Amygdala (tissue), 56 donors: ENCODE measurements around the gene ACOXL.
"Not testable (repeated sequence)": the region's sequence is repeated elsewhere in the genome, so short reads cannot be mapped to it uniquely, and the experiment has no call there.

Experiments
- DNase-seq, 56 donors: peaks; one replicate each; lab custom pipeline; 2025; lab: John Stamatoyannopoulos, UW

The ACOXL gene

DNA sequence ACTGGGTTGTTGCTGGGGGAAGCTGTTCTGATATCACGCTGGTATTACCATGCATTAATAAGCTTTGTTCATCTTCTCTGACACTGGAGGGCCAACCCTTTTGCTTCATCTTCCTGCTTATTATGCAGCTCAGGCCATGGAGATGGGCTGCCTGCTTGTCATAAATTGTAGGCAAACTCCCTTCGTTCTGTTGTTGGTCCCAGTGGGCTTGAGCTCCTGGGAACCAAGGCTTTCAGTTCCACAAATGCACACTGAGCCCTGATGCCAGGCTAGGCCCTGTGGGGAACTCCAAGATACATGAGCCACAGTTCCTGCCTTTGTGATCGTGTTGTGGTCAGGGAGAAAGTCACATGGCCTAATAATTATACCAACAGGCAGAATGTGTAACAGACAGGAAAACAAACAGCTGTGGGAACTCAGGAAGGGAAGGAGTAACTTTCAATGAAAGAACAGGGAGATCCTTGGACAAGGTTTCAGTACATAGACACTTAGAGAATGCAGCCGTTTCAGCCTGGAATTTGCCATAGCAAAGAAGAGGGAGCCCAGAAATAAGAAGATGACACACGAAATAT, 339.3 kb downstream of the ACOXL start:
- no peak for DNase-seq

DNA sequence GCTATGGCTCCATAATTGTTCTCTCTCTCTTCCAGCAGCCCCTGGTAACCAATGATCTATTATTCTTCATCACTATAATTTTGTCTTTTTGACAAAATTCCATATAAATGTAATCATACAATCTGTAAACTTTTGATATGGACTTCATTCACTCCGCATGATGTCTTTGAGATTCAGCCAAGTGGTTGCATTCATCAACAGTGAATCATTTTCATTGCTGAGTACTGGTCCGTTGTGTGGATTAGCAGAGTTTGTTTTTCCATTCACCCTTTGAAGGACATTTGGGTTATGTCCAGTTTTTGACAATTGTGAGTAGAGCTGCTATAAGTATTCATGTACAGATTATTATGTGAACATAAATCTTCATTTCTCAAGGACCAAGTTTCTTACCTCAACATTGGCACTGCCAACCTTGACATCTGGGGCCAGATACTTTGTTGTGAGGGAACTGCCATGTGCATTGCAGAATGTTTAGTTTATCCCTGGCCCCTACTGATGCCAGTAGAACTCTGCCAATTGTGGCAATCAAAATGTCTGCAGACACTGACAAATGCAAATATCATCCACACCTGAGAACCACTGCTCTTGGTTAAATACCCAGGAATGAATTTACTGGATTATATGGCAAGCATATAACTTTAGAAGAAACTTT, 340.0 kb downstream of the ACOXL start:
- no peak for DNase-seq

DNA sequence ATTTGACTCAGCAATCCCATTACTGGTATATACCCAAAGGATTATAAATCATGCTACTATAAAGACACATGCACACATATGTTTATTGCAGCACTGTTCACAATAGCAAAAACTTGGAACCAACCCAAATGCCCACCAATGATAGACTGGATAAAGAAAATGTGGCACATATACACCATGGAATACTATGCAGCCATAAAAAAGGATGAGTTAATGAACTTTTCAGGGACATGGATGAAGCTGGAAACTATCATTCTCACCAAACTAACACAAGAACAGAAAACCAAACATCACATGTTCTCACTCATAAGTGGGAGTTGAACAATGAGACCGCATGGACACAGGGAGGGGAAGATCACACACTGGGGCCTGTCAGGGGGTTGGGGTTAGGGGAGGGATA, 350.3 kb downstream of the ACOXL start:
- DNase-seq: not testable (repeated sequence)

DNA sequence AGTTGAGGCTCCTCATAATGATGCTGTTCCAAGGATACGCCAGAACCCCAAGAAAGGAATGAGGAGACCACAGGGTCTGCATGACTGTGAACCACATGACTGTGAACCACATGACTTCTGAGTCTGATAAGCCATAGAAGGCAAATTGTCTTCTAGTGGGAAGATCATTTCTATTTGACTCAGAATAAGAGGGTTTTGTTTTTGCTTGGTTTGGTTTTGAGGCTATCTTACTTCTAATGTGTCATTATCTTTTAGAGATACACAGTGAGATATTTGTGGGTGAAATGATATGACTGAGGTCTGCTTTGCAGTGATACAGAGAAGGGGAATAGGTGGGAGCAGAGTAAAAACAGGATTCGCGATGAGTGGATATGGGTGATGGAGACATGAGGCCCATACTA, 359.4 kb downstream of the ACOXL start:
- DNase-seq: no peak

DNA sequence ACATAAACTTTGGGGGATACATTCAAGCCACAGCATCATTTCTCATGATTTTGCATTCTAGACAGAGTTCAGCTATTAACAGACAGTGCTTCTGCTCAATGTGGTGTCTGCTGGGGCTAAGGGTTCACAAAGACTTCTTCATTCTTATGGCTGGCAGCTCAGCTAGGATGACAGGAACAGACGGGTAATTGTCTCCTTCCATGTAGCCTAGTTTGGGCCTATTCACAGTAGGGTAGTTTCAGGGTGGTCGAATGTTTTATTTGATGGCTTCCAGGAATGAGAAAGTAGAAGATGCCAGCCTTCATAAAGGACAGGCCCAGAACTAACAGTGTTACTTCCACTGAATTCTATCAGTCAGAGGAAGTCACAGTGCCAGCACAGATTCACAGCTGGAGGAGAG, 362.3 kb downstream of the ACOXL start:
- peak in 7 of 56 donors; percentile 5 to 50 (median 33) for DNase-seq

DNA sequence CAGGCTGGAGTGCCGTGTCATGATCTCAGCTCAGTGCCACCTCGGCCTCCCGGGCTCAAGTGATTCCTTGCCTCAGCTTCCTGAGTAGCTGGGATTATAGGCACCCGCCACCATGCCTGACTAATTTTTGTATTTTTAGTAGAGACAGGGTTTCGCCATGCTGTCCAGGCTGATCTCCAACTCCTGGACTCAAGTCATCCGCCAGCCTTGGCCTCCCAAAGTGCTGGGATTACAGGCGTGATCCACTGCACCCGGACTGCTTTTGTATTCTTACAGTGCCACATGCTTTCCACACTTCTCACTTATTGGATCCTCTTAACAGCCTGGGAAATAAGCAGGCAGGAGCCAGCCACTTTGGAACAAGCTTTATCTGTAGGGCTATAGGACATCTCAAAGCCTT, 363.1 kb downstream of the ACOXL start:
- DNase-seq: no peak

DNA sequence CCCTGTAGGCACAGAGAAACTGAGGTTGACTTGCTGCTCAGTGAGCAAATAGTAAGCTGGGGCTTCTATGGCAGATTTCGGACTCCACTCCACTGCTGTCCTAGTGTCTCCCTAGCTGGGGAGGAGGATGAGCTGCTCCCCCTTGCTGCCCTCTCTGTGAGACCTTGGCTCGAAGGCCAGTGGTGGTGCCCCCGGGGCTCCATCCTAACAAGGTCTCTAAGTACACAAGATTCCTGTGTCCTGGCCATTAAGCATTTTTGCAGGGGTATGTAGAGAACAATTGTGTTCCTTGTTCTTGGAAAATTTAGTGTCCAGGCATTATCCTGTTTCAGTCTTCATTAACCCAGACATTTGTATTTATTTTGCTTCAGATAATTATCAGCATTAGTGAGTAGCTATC, 367.0 kb downstream of the ACOXL start:
- DNase-seq: no peak

DNA sequence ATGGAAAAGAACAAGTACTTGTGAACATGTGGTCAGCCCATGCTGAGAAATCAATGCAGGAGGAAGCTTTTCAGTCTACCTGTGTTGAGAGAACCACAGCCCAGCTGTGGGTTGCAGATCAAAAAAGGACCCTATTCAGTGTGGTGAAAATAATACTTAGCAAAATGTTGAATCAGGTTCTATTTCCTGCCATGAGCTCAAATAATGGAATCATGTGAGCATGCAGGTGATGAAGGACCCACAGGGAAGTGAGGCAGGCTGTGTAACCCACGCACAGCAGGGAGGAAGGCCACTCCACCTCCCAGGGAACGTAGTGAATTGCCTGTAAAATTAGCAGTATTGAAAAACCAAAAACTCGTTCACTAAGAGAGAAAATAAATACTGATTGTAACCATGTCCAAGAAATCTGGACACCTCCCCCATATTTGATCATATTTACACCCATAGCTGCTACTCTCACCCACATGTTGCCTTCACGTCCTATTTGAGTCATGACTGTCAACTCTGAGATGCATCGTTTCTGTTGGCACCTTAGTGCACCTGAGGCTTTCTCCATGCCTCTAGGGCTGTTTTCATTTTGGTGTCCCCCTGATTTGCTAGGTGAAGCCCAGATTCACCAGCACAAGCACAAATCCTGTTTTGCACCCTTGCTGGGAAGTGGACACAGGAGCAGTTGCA, 367.9 kb downstream of the ACOXL start:
- DNase-seq: no peak

DNA sequence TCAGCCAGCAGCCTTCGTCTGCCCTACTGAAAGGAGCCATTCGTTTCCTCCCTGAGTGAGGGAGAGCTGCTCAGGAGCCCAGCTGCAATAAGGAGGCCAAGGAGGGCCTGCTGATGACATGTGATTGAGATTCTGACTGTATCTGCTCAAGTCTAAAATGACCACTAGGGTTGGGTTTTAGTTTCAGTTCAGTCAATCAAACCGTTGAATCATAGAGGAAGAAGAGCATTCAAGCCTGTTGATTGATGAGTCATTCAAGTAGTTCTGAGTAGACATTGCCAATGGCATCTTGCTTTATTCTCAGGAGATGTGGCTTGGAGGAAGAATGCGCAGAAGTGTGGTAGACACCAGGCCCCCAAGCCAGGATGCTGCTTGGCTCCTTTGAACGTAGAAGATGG, 368.4 kb downstream of the ACOXL start:
- DNase-seq: no peak

DNA sequence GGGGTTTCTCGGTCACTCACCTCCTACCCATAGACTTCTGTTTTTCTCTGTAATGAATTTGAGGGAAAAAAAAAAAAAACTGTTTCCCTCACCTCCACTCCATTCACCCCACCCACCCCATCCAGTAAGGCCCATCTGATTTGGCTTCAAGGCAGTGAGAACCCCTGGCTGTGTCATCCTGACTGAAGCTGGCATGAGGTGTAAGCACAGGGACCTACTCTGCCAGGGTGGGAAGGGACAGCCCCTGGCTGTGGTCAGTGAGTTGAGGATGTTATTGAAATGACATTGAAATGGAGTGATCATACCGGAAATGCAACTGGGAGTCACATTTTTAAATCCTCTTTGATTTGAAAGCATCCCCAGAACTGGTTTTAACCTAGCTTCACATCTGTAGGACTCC, 369.2 kb downstream of the ACOXL start:
- DNase-seq: no peak

DNA sequence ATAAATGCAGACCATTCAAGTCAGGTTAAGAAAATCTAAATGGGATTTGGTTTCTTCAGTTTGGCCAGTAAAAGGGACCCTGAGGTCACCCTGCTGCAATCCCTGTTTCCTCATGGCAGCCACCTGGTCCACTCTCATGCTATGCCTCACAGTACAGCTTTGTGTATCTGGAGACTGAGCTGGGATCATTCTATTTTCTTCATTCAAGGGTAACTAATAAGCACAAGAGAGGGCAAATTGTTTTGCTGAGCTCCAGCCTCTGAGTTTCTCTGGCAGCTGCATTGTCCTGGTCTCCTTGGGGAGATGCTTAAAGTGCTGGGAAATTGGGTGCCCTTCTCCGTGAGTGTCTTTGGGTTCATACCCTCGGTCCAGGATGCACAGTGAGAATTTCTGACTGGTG, 369.8 kb downstream of the ACOXL start:
- DNase-seq: no peak

DNA sequence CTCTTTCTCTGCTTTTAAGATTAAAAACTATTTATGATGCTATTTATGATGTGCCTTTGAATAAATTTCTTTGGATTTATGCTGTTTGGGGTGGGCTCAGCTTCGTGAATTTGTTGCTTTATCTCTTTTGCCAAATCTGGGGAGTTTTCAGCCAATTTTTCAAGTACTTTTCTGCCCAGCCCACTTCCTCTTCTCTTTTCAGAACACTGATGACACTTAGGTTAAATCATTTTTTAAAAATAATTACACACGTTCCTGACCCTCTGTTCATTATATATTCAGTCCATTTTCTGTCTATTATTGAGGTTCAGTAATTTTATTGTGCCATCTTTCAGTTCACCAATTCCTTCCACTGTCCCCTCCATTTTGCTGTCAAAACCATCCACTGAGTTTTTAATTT, 373.6 kb downstream of the ACOXL start:
- DNase-seq: no peak

DNA sequence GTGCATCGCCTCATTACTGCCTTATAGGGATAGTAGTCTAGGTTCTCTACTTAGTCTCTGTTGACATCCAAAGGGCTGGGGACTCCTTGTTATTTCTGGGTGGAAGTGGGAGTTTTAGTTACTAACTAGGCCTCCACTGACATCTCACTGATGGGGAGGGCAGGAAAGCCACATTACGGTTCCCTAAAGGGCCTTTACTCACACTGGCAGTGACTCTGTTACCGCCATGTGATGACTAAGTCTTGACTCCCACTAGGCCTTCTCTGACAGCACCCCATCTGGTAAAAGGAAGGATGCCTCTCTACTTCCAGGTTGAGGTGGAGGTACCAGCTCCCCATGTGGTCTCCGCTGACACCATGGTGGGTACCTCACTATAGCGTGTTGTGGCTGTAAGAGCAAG, 374.3 kb downstream of the ACOXL start:
- DNase-seq: no peak

DNA sequence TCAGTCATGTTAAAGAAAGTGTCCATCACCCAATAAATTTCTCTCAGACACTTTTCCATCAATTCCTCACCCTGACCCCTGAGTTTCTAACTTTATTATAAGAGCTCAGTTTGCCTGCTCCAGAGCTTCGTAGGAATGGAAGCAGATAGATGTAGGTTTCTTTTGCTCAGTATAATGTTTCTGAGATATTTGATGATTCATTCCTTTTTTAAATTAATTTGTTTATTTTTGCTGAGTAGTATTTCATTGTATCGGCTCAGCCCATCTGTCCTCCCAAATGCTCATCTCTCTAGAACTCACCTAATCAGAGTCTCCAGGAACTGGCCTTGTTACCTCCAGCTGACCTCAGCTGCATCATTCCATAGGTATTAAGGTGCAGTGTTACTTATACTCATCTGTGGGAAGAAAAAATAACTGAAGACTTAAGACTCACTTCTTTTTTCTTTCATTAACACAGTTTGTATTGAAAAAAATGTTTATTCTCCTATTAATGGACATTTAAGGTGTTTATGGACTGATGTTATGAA, 376.4 kb downstream of the ACOXL start:
- DNase-seq: no peak

DNA sequence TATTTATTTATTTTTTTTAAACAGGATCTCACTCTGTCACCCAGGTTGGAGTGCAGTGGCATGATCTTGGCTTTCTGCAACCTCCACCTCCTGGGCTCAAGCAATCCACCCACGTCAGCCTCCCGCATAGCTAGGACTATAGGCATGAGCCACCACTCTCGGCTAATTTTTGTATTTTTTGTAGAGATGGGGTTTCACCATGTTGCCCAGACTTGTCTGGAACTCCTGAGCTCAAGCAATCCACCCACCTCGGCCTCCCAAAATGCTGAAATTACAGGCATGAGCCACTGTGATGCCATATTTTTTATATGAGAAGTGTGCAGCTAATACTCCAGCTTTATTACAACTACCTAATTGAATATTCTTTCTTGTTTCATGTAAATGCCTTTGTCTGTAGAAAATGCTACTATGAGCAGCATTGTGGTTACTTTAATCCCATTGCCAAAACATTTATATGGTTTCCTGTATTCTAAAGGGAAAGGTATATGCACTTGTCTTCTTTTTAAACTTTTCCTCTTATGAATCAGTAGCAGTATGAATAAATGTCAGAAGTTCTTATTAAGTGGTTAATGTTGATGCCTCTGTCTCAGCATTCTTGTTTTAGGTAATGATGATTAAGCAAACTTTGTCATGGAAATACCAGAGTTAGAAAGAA, 378.9 kb downstream of the ACOXL start:
- no peak for DNase-seq

DNA sequence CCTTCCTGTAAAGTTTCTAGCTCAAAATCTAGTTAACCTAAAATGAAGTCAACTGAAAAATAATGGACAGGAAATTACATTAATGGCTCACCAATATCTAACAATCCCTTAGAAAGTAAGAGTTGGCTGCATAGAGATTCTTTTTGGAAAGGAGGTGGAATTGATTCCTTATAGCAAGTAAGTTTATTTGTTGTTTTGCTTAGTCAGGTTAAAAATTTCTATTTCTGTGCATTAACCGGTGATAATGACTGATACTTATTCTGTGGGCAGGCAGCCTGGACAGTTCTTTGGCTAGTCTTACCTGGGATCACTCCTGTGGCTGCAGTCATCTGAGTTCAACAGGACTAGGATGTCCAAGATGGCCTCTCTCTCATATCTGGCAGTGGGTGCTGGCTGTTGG, 381.5 kb downstream of the ACOXL start:
- DNase-seq: no peak

DNA sequence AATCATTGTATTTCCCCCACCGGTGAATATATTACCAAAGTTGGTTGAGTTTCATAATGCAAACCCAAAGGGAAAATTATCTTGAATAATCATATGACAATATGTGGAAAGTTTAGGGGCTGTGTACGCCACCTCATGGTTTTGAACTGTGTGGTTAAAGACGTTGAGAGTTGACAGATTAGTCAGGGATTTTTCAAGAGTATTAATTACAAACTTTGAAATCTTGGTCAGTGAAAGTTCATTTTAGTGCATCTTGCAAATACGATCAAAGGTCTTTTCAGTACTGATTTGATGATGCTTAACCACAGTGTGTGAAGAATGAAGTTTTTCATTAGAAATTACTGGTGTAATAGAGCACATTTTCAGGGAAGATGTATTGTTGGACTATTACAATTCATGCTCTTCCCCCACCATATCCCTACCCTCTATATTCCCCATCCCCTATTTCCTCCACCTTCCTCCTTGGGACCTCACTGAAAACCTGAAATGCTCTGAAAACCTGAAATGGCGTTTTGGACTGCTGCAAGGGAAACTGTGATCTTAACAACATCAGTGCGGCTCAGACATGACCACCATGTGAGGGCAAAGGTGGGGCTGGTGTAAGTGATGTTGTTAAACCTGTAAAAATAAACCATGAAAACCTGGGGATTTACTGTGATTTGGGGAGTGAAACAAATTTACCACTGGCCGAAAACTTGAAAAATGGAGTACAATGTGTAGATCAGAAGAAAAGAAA, 383.8 kb downstream of the ACOXL start:
- DNase-seq: no peak

DNA sequence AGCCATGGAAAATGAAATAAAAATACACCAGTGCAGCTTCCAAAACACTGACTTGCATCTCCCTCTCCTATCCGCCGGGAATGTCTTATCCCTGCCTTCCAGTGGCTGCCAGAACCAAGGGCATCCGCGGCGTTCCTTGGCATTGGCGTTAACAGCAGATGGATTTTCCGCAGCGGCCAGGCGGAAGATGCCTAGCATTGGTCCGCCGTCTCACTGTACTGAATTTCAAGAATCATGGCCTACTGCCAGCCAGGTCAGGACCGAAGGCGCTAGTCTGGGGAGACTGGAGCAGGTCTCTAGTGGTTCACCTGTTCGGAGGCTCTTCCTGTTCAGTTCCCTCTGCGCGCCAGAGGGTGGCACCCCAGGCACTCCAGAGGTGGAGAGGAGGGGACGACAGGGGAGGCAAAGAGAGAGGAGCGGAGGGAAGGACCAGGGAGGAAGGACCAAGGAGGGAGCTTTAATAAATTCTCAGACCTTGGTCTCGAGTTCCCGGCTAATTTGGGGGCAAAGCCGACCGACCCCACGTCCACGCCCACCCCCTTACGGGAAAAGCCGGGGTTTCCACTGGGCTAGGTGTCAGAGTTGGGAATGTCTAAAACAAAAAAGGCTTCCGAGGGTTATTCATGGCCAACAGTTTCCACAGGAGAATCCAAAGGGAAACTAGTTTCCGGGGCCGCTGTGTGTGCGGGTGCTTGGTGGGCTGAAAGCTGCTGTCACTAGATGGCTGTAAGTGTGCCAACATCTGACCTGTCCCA, 384.6 kb downstream of the ACOXL start:
- peak in 40 of 56 donors; percentile 5 to 72 (median 40) for DNase-seq

DNA sequence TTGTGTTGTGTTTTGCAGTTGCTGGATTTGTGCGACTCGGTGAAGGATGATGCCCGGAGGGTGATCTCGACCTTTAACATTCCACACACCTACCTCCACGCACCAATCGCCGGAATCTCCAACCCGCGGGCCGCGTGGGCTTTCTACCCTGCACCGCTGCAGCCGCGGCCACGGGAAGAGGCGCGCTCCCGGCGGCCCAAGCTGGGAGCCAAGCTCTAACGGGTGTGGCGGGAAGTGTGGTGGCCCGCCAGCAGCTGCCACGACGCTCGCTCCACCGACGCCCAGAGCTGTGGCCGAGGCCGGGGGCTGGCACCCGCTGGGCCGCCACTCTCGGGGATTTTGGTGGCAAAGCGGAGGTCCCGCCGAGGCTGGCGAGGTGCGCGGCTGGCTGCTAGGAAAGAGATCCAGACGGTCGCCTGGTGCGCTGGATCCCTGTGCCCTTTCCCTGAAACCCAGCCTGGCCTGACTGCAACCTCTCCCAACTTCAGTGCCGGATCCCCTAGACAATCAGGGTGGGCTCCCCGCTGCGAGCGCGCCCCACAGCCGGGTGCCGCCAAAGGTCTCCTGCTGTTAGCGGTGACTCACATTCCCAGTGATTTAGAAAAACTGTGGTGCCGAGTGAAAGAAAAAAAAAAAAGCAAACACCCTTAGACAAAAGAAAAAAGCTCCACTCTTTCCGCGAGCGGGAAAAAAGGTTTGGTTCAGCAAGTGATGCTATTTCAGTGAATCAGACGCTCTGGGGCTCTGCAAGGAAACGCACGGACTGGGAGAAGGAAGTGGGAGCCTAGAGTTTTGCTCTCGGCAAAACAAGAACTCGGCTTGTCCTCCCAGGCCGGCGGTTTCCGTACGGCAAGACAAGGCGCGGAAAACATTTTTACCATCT, 385.5 kb downstream of the ACOXL start:
- DNase-seq: peak in 2 of 56 donors; percentile 5 to 18
